ENCODE data around the gene FOXP1.
A peak's percentile ranks its signal among the peaks of the same experiment; 100 is the strongest.

FOXP1 gene

GRCh38 chr3:71316066-71316777 lies 267.3 kb downstream of the FOXP1 start:
- no peak for DNase-seq

GRCh38 chr3:71315431-71315830 lies 268.1 kb downstream of the FOXP1 start:
- no peak for DNase-seq

GRCh38 chr3:71313844-71314243 lies 269.7 kb downstream of the FOXP1 start:
- DNase-seq: no peak

- DNase-seq: no peak
Measured at GRCh38 chr3:71312461-71312860, 271.1 kb downstream of the FOXP1 start.

- peak; percentile 20 for DNase-seq
Measured at GRCh38 chr3:71311661-71312046, 271.9 kb downstream of the FOXP1 start.

- DNase-seq: no peak
Measured at GRCh38 chr3:71310980-71311660, 272.4 kb downstream of the FOXP1 start.

GRCh38 chr3:71310359-71310979 lies 273.1 kb downstream of the FOXP1 start:
- DNase-seq: no peak

- DNase-seq: no peak
Measured at GRCh38 chr3:71309886-71310285, 273.6 kb downstream of the FOXP1 start.

- DNase-seq: no peak
Measured at GRCh38 chr3:71309342-71309741, 274.2 kb downstream of the FOXP1 start.

- no peak for DNase-seq
Measured at GRCh38 chr3:71308836-71309235, 274.7 kb downstream of the FOXP1 start.

- DNase-seq: no peak
Measured at GRCh38 chr3:71307991-71308697, 275.4 kb downstream of the FOXP1 start.

GRCh38 chr3:71305231-71306206 lies 278.0 kb downstream of the FOXP1 start:
- no peak for DNase-seq

- DNase-seq: no peak
Measured at GRCh38 chr3:71304684-71305083, 278.8 kb downstream of the FOXP1 start.

- no peak for DNase-seq
Measured at GRCh38 chr3:71304247-71304646, 279.3 kb downstream of the FOXP1 start.

- no peak for DNase-seq
Measured at GRCh38 chr3:71303627-71304200, 279.8 kb downstream of the FOXP1 start.

GRCh38 chr3:71302604-71303003 lies 280.9 kb downstream of the FOXP1 start:
- DNase-seq: no peak

- DNase-seq: no peak
Measured at GRCh38 chr3:71300951-71301393, 282.6 kb downstream of the FOXP1 start.

GRCh38 chr3:71299160-71299559 lies 284.4 kb downstream of the FOXP1 start:
- DNase-seq: no peak

GRCh38 chr3:71294919-71295318 lies 288.6 kb downstream of the FOXP1 start:
- DNase-seq: no peak

GRCh38 chr3:71290301-71290700 lies 293.2 kb downstream of the FOXP1 start:
- DNase-seq: no peak

GRCh38 chr3:71288269-71288930 lies 295.1 kb downstream of the FOXP1 start:
- DNase-seq: no peak
